GM12878 (cell line): ENCODE measurements around the gene THSD4. TPM values are rescaled to one million over a fixed set of nuclear protein-coding genes. Genes with fewer than 3 reads are reported as not detected.

Source experiments
- ATAC-seq: fragments of 200-7000 bp; cut with Tn5 transposase; 3 replicates; pipeline ENCODE4 v1.9.1; 2020; ENCODE audit warnings: mild to moderate bottlenecking, moderate library complexity
- BruUV-seq: library from RNA; stranded (reverse); fragments of 400-500 nt; replicated peaks from 2 replicates; lab custom pipeline; 2021; lab: Mats Ljungman, UMichigan
- CTCF ChIA-PET: fragments of 300-600 bp; sonication (Branson Sonifier 250); formaldehyde crosslinking; extraction: SDS; loops from one replicate; lab custom pipeline; 2021; ENCODE audit warnings: inconsistent platforms; lab: Yijun Ruan, JAX
- POLR2A ChIA-PET: fragments of 350-600 bp; formaldehyde crosslinking; extraction: SDS; loops from one replicate; lab custom pipeline; 2021; ENCODE audit warnings: inconsistent platforms; lab: Charles Lee
- RAD21 ChIA-PET: fragments of 300-600 bp; sonication (Branson Sonifier 250); formaldehyde crosslinking; loops from one replicate; lab custom pipeline; 2023; ENCODE audit warnings: antibody characterized with exemption; ENCODE audit not compliant: unreplicated experiment; lab: Charles Lee
- SMC1A ChIA-PET: fragments of 300-600 bp; sonication (Branson Sonifier 250); formaldehyde crosslinking; loops from one replicate; lab custom pipeline; 2023; ENCODE audit not compliant: unreplicated experiment, uncharacterized antibody; lab: Charles Lee
- DNase-seq: peaks from one replicate; pipeline ENCODE4 v3.0.0-alpha.2; 2011; ENCODE audit warnings: low read depth, low spot score
- FAIRE-seq: peaks from 3 replicates; lab custom pipeline; 2011; peaks lifted over from hg19 to GRCh38; lab: Jason Lieb, UNC
- H2AFZ ChIP-seq: 2 replicates; pipeline ENCODE4 v1.6.0; 2011; ENCODE audit warnings: low read depth, low read length, control low read depth; ENCODE audit not compliant: control insufficient read depth
- H3K27ac ChIP-seq: 2 replicates; pipeline ENCODE4 v1.5.1; 2011; ENCODE audit warnings: control low read depth; ENCODE audit not compliant: control insufficient read depth, insufficient read depth
- H3K27me3 ChIP-seq, 2 experiments: replicated peaks in 1 of 2; 2 replicates each; pipeline versions ENCODE4 v1.6.0 to v1.6.1; 2011; ENCODE audit warnings: low read length in 1 of 2; ENCODE audit not compliant: control insufficient read depth in 2 of 2, insufficient read depth in 2 of 2
- H3K36me3 ChIP-seq, 2 experiments: 2 replicates each; pipeline ENCODE4 v1.5.1; 2011; ENCODE audit warnings: low read length in 1 of 2; ENCODE audit not compliant: control insufficient read depth in 2 of 2, insufficient read depth in 2 of 2
- H3K4me1 ChIP-seq: 2 replicates; pipeline ENCODE4 v1.6.1; 2011; ENCODE audit warnings: mild to moderate bottlenecking, low read length, moderate library complexity, mixed read lengths; ENCODE audit not compliant: control insufficient read depth, insufficient read depth
- H3K4me2 ChIP-seq: 2 replicates; pipeline ENCODE4 v1.6.0; 2011; ENCODE audit warnings: control low read depth; ENCODE audit not compliant: control insufficient read depth, insufficient read depth
- H3K4me3 ChIP-seq: fragments of 200-600 bp; sonication (generic); 2 replicates; pipeline ENCODE4 v1.5.1; 2016
- H3K79me2 ChIP-seq: 2 replicates; pipeline ENCODE4 v1.6.0; 2011; ENCODE audit warnings: low read length; ENCODE audit not compliant: control insufficient read depth, insufficient read depth
- H3K9ac ChIP-seq: 2 replicates; pipeline ENCODE4 v1.8.0; 2011; ENCODE audit warnings: low read length, control low read depth, mixed read lengths; ENCODE audit not compliant: control insufficient read depth, insufficient read depth
- H3K9me3 ChIP-seq: replicated peaks from 3 replicates; pipeline ENCODE4 v1.5.1; 2011; ENCODE audit warnings: mild to moderate bottlenecking, low read length; ENCODE audit not compliant: control insufficient read depth, insufficient read depth
- H4K20me1 ChIP-seq: 2 replicates; pipeline ENCODE4 v1.6.0; 2011; ENCODE audit not compliant: control insufficient read depth, insufficient read depth
- CREB1 ChIP-seq: IDR thresholded peaks from 2 replicates; pipeline ENCODE4 v1.6.1; 2012; ENCODE audit warnings: low read depth, mild to moderate bottlenecking, inconsistent platforms
- EGR1 ChIP-seq, 2 experiments: IDR thresholded peaks; 1 replicate in 1 of 2; 2 replicates in 1 of 2; pipeline ENCODE4 v1.6.1; 2011 to 2012; ENCODE audit warnings: low read depth in 2 of 2, low read length in 2 of 2, borderline replicate concordance in 1 of 2, mild to moderate bottlenecking in 1 of 2, moderate library complexity in 1 of 2
- KLF5 ChIP-seq: fragments of 450-650 bp; IDR thresholded peaks from 2 replicates; pipeline ENCODE4 v1.6.1; 2014; ENCODE audit warnings: mild to moderate bottlenecking; ENCODE audit not compliant: partially characterized antibody
- REST ChIP-seq: IDR thresholded peaks from 2 replicates; pipeline ENCODE4 v1.6.1; 2012; ENCODE audit warnings: mild to moderate bottlenecking, low read depth, low read length
- RFX5 ChIP-seq: IDR thresholded peaks from 2 replicates; pipeline ENCODE4 v1.6.1; 2011; ENCODE audit warnings: low read depth, low read length, improper control_type of control experiment
- SMAD1 ChIP-seq: fragments of 450-650 bp; IDR thresholded peaks from 2 replicates; pipeline ENCODE4 v1.6.1; 2018; ENCODE audit warnings: mild to moderate bottlenecking, low read depth; ENCODE audit not compliant: partially characterized antibody
- TCF3 ChIP-seq: IDR thresholded peaks from 2 replicates; pipeline ENCODE4 v1.6.1; 2012; ENCODE audit warnings: low read depth, mild to moderate bottlenecking, low read length, borderline replicate concordance; ENCODE audit not compliant: insufficient read depth
- YY1 ChIP-seq: IDR thresholded peaks from 2 replicates; pipeline ENCODE4 v1.6.1; 2011; ENCODE audit warnings: low read depth, mild to moderate bottlenecking, low read length
- ZNF207 ChIP-seq: fragments of 450-650 bp; IDR thresholded peaks from 2 replicates; pipeline ENCODE4 v1.6.1; 2014; ENCODE audit warnings: antibody characterized with exemption, mild to moderate bottlenecking, borderline replicate concordance
- WGBS: methylation state at CpG from one replicate; pipeline ENCODE4 v1.1.6; 2016; ENCODE audit warnings: low lambda C conversion rate; ENCODE audit not compliant: insufficient replicate concordance, insufficient coverage; ENCODE audit errors: missing lambda C conversion rate; 5-methylcytosine and 5-hydroxymethylcytosine counted together
- in situ Hi-C: fragments of 300-500 bp; cut with MboI; formaldehyde crosslinking; loops from 9 replicates; pipeline ENCODE4 v1.14.3; 2018; ENCODE audit warnings: mixed read lengths
- intact Hi-C: fragments of 100-400 bp; cut with micrococcal nuclease; formaldehyde crosslinking; loops from one replicate; pipeline ENCODE4 v1.14.2; 2022; ENCODE audit not compliant: unreplicated experiment
- polyA plus RNA-seq, 11 experiments: library from polyadenylated mRNA; depleted of rRNA in 4 of 11; unstranded in 6 of 11; stranded (reverse) in 5 of 11; fragments of >200 nt; fragmentation: Nextera tagmentation in 4 of 11; fragmentation: Illumina TruSeq in 1 of 11; extraction: Ambion mirVana in 4 of 11; extraction: Trizol in 1 of 11; gene quantifications; 1 replicate in 1 of 11; 2 replicates in 10 of 11; pipeline versions ENCODE4 v1.2.1 to v1.2.3, GENCODE V29; 2011 to 2016; ENCODE audit warnings: inconsistent platforms in 2 of 11, missing spikeins in 2 of 11, low read depth in 1 of 11
- total RNA-seq, 4 experiments: library from RNA; depleted of rRNA in 3 of 4; stranded (reverse); fragments of >200 nt in 3 of 4; fragmentation: Illumina TruSeq in 1 of 4; extraction: Trizol in 1 of 4; gene quantifications; 2 replicates each; pipeline versions ENCODE4 v1.2.1 to v1.2.3, GENCODE V29; 2013 to 2021
- TF ChIP-seq, protein P1 (sequence below): fragments of 450-650 bp; IDR thresholded peaks from 2 replicates; pipeline ENCODE4 v1.6.1; 2017; ENCODE audit warnings: mild to moderate bottlenecking

THSD4 gene
- total and polyA plus RNA-seq, 10 of the 15 experiments (the other 5 are each of a cell fraction or from before 2014, with no cell fraction given) = 0.04 to 0.13 (median 0.05) TPM; not detected in 7

GRCh38 chr15:71375934-71376333 lies 260.7 kb downstream of the THSD4 start:
- Histone ChIP-seq H3K4me3 (no peak overlapping the region), H3K4me1 (no peaks in the 10 kb centered on the region), H3K27ac (no peak overlapping the region), H3K9me3 (no peaks in the 10 kb centered on the region), H3K4me2 (no peak overlapping the region), H4K20me1 (no peaks in the 10 kb centered on the region), H3K9ac (no peak overlapping the region), H3K79me2 (no peaks in the 10 kb centered on the region), H3K36me3 (no peaks in the 10 kb centered on the region), H3K27me3 (no peaks in the 10 kb centered on the region; a peak in 1 of 4 replicates), H2AFZ (no peak overlapping the region)
- ChIA-PET SMC1A (no interaction called here), RAD21 (no interaction called here), POLR2A (no interaction called here), CTCF (no interaction called here)
- intact Hi-C loops (no loop called here), in situ Hi-C loops (no loop called here)
- FAIRE-seq = no peak
- WGBS = 56% methylated on average over 3 of the region's 3 CpGs
- no peak for TF ChIP-seq EGR1 (IDR thresholded peaks at IDR 0.05; ENCODE audit: borderline replicate concordance in 1 of 2, low read depth in 2 of 2, low read length in 2 of 2)
- no peak for TF ChIP-seq TCF3
- no peak for TF ChIP-seq YY1
- no peak for TF ChIP-seq CREB1
- no peak for TF ChIP-seq KLF5
- no peak for TF ChIP-seq RFX5
- no TSS peak for BruUV-seq
- DNase-seq = no peak
- no peak for ATAC-seq

DNA sequence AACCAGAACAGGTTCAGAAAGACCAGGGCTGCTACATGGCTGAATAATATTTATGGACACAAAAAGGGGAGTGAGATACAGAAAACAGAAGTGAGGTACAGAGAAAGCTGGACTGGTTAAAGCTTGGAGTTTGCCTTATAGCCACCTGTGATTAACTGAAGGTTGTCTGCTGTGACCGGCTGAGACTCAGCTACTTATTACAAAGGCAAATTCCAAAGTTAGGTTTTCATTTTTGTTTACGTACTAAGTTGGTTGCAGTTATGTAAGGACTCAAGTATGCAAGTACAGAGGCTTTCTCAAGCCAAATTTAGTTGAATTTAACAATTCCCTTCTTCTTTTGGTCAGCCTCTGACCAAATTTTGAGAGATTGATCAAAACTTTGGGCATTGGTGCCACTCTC lies 264.6 kb downstream of the THSD4 start:
- Histone ChIP-seq H4K20me1 (no peaks in the 10 kb centered on the region), H3K4me1 (no peaks in the 10 kb centered on the region), H3K36me3 (no peaks in the 10 kb centered on the region), H3K9me3 (no peaks in the 10 kb centered on the region), H3K4me2 (no peak overlapping the region), H3K27ac (no peak overlapping the region), H2AFZ (no peak overlapping the region), H3K79me2 (no peaks in the 10 kb centered on the region), H3K27me3 (no peaks in the 10 kb centered on the region; a peak in 1 of 4 replicates), H3K4me3 (no peak overlapping the region), H3K9ac (no peak overlapping the region)
- ChIA-PET RAD21 (no interaction called here), SMC1A (interaction anchor here (0.6 kb wide), 1 partner anchor 540 kb away, joined by 4 read pairs; no protein-coding TSS in a partner anchor), CTCF (no interaction called here), POLR2A (no interaction called here)
- in situ Hi-C loops = no loop called here
- ATAC-seq (no peak), FAIRE-seq (no peak), DNase-seq (no peak)
- 54% methylated on average over 2 of the region's 2 CpGs for WGBS
- no TSS peak for BruUV-seq
- intact Hi-C loops = no loop called here
- TF ChIP-seq, protein P1, sequence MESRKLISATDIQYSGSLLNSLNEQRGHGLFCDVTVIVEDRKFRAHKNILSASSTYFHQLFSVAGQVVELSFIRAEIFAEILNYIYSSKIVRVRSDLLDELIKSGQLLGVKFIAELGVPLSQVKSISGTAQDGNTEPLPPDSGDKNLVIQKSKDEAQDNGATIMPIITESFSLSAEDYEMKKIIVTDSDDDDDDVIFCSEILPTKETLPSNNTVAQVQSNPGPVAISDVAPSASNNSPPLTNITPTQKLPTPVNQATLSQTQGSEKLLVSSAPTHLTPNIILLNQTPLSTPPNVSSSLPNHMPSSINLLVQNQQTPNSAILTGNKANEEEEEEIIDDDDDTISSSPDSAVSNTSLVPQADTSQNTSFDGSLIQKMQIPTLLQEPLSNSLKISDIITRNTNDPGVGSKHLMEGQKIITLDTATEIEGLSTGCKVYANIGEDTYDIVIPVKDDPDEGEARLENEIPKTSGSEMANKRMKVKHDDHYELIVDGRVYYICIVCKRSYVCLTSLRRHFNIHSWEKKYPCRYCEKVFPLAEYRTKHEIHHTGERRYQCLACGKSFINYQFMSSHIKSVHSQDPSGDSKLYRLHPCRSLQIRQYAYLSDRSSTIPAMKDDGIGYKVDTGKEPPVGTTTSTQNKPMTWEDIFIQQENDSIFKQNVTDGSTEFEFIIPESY = no peak
- TF ChIP-seq ZNF207 (no peak), REST (no peak), SMAD1 (no peak)
